Neural progenitor cell (in vitro differentiated cells): Measurements from ENCODE around the gene NODAL. TPM values are rescaled to one million over a fixed set of nuclear protein-coding genes. Genes with fewer than 3 reads are reported as not detected.

Experiments
- DNase-seq: peaks from one replicate; pipeline ENCODE4 v3.0.0-alpha.2; 2016; ENCODE audit warnings: low spot score
- H2AFZ ChIP-seq: fragments of 200-600 bp; sonication (generic); replicated peaks from 2 replicates; pipeline ENCODE4 v1.6.1; 2016; ENCODE audit warnings: antibody characterized with exemption
- H3F3A ChIP-seq: fragments of 200-600 bp; sonication (generic); 2 replicates; pipeline ENCODE4 v1.6.1; 2016; ENCODE audit warnings: antibody characterized with exemption, low read depth
- H3K27ac ChIP-seq: fragments of 200-600 bp; sonication (generic); 2 replicates; pipeline ENCODE4 v1.5.1; 2016; ENCODE audit warnings: mild to moderate bottlenecking
- H3K27me3 ChIP-seq: fragments of 200-600 bp; sonication (generic); 2 replicates; pipeline ENCODE4 v1.6.1; 2016; ENCODE audit warnings: mild to moderate bottlenecking, moderate library complexity
- H3K36me3 ChIP-seq: fragments of 200-600 bp; sonication (generic); 2 replicates; pipeline ENCODE4 v1.5.1; 2016
- H3K4me1 ChIP-seq: fragments of 200-600 bp; sonication (generic); 2 replicates; pipeline ENCODE4 v1.6.1; 2016; ENCODE audit warnings: mixed run types
- H3K4me2 ChIP-seq: fragments of 200-600 bp; sonication (generic); 2 replicates; pipeline ENCODE4 v1.6.1; 2016
- H3K4me3 ChIP-seq: fragments of 200-600 bp; sonication (generic); 2 replicates; pipeline ENCODE4 v1.5.1; 2016
- H3K79me2 ChIP-seq: fragments of 200-600 bp; sonication (generic); 2 replicates; pipeline ENCODE4 v1.6.1; 2016; ENCODE audit warnings: low read depth
- H3K9ac ChIP-seq: fragments of 200-600 bp; sonication (generic); 2 replicates; pipeline ENCODE4 v1.6.1; 2016
- H3K9me3 ChIP-seq: fragments of 200-600 bp; sonication (generic); 2 replicates; pipeline ENCODE4 v1.5.1; 2016; ENCODE audit warnings: low read depth
- H4K20me1 ChIP-seq: fragments of 200-600 bp; sonication (generic); 2 replicates; pipeline ENCODE4 v1.6.1; 2016; ENCODE audit warnings: low read depth
- H3K27ac Mint-ChIP-seq: 3 replicates; pipeline ENCODE4 v1.8.0; 2021; ENCODE audit warnings: mixed read lengths
- H3K27me3 Mint-ChIP-seq: 2 replicates; pipeline ENCODE4 v1.8.0; 2022; ENCODE audit warnings: low read depth, mild to moderate bottlenecking, inconsistent platforms, moderate library complexity, mixed read lengths; ENCODE audit not compliant: insufficient read depth
- H3K36me3 Mint-ChIP-seq: 3 replicates; pipeline ENCODE4 v1.8.0; 2021; ENCODE audit warnings: mixed read lengths
- H3K4me1 Mint-ChIP-seq: 3 replicates; pipeline ENCODE4 v1.8.0; 2021; ENCODE audit warnings: mixed read lengths
- H3K4me3 Mint-ChIP-seq: 3 replicates; pipeline ENCODE4 v1.8.0; 2021; ENCODE audit warnings: mild to moderate bottlenecking, moderate library complexity, mixed read lengths
- H3K9me3 Mint-ChIP-seq: 3 replicates; pipeline ENCODE4 v1.8.0; 2020; ENCODE audit warnings: mixed read lengths
- CTCF ChIP-seq: fragments of 200-600 bp; sonication (generic); IDR thresholded peaks from 2 replicates; pipeline ENCODE4 v1.5.1; 2017; ENCODE audit warnings: antibody characterized with exemption, mild to moderate bottlenecking
- EZH2 ChIP-seq: fragments of 200-600 bp; sonication (generic); IDR thresholded peaks from 2 replicates; pipeline ENCODE4 v1.6.1; 2017; ENCODE audit warnings: antibody characterized with exemption, mild to moderate bottlenecking, moderate library complexity
- EZH2phosphoT487 ChIP-seq: fragments of 200-600 bp; sonication (generic); IDR thresholded peaks from 2 replicates; pipeline ENCODE4 v1.6.1; 2017; ENCODE audit warnings: antibody characterized with exemption
- total RNA-seq: library from RNA; depleted of rRNA; stranded (reverse); fragments of >200 nt; gene quantifications from 2 replicates; pipeline ENCODE4 v1.2.3, GENCODE V29; 2015; ENCODE audit warnings: low replicate concordance

Gene NODAL
- total RNA-seq, 1 donor from 2014 or later, result not detected

DNA sequence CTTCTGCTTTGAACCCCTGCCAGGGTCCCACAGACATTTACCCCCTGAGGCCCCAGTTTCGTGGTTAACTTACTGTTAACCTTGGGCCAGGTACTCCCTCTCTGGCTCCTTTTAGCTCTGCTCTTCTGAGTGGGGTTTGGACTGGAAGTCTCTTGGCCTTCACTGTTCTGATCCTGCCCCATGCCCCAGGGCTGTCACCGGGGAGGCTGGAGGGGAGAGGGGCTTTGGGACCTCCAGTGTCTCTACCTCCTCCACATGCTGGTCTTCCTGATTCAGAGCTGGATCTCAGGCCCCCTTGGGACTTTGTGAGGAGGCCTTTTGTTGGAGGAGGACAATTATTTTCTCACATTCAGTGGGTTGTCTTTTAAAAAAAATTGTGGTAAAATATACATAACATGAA is 24.4 kb upstream of the NODAL start:
- no peaks in the 10 kb centered on the region for H3K79me2 ChIP-seq
- Mint-ChIP-seq H3K9me3 (no peaks in the 10 kb centered on the region), H3K4me3 (no peak overlapping the region), H3K27ac (no peak overlapping the region), H3K4me1 (peaks cover 22% of the 10 kb centered on the region), H3K36me3 (no peaks in the 10 kb centered on the region), H3K27me3 (peaks cover 11% of the 10 kb centered on the region)
- H3K4me3 ChIP-seq, result no peak overlapping the region
- H4K20me1 ChIP-seq, result no peaks in the 10 kb centered on the region
- no peaks in the 10 kb centered on the region for H3K9me3 ChIP-seq
- no peak overlapping the region for H3K9ac ChIP-seq
- DNase-seq, result no peak
- H3F3A ChIP-seq, result peaks cover 11% of the 10 kb centered on the region
- peaks cover 6% of the 10 kb centered on the region for H3K4me1 ChIP-seq
- peaks cover 5% of the 10 kb centered on the region for H3K27me3 ChIP-seq
- TF ChIP-seq EZH2phosphoT487 (no peak), CTCF (no peak), EZH2 (no peak)
- H3K27ac ChIP-seq, result no peak overlapping the region
- no peaks in the 10 kb centered on the region for H3K36me3 ChIP-seq
- H2AFZ ChIP-seq, result no peak overlapping the region
- H3K4me2 ChIP-seq, result no peak overlapping the region

DNA sequence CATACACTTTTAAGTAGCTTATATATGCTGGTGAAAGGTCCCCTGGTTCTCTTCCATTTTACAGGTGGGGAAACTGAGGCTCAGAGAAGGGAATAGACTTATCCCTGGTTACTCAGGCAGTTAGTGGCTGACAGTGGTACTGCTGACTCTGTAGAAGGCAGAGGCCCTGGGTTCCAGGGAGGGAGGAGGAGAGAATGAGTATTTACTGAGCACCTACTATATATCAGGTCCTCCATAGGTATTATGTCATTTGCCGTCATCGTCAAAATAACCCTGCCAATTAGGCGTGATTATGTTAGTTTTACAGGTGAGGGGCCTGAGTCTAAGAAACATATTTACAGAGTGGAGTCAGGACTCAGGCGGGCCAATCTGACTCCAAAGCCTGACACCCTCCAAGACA is 23.8 kb upstream of the NODAL start:
- Mint-ChIP-seq H3K4me1 (peaks cover 25% of the 10 kb centered on the region), H3K27me3 (peaks cover 14% of the 10 kb centered on the region), H3K27ac (no peak overlapping the region), H3K36me3 (no peaks in the 10 kb centered on the region), H3K4me3 (no peak overlapping the region), H3K9me3 (no peaks in the 10 kb centered on the region)
- Histone ChIP-seq H3K4me3 (no peak overlapping the region), H3K4me2 (no peak overlapping the region), H3K27me3 (peaks cover 8% of the 10 kb centered on the region), H4K20me1 (no peaks in the 10 kb centered on the region), H2AFZ (no peak overlapping the region), H3K36me3 (no peaks in the 10 kb centered on the region), H3K79me2 (no peaks in the 10 kb centered on the region), H3F3A (peaks cover 17% of the 10 kb centered on the region), H3K9me3 (no peaks in the 10 kb centered on the region), H3K9ac (no peak overlapping the region), H3K4me1 (peaks cover 6% of the 10 kb centered on the region), H3K27ac (no peak overlapping the region)
- TF ChIP-seq CTCF (no peak), EZH2 (no peak), EZH2phosphoT487 (no peak)
- no peak for DNase-seq

- Mint-ChIP-seq H3K4me1 (peaks cover 27% of the 10 kb centered on the region), H3K36me3 (no peaks in the 10 kb centered on the region), H3K9me3 (no peaks in the 10 kb centered on the region), H3K4me3 (no peak overlapping the region), H3K27ac (no peak overlapping the region), H3K27me3 (peaks cover 23% of the 10 kb centered on the region)
- DNase-seq, result peak; percentile 1
- Histone ChIP-seq H3K36me3 (no peaks in the 10 kb centered on the region), H3K27me3 (peaks cover 36% of the 10 kb centered on the region), H3F3A (peaks cover 27% of the 10 kb centered on the region), H3K79me2 (no peaks in the 10 kb centered on the region), H3K27ac (no peak overlapping the region), H4K20me1 (peaks cover 15% of the 10 kb centered on the region), H3K9ac (no peak overlapping the region), H3K4me3 (no peak overlapping the region), H2AFZ (no peak overlapping the region), H3K4me2 (no peak overlapping the region), H3K9me3 (no peaks in the 10 kb centered on the region), H3K4me1 (peaks cover 22% of the 10 kb centered on the region)
- TF ChIP-seq EZH2phosphoT487 (no peak), EZH2 (no peak), CTCF (no peak)
These were observed 21.0 kb upstream of the NODAL start for GRCh38 chr10:70462349-70462984.
